Liver (tissue), 3 donors: ENCODE results near the gene FBLL1.

ENCODE experiments used
- ATF3 ChIP-seq: IDR thresholded peaks from 2 replicates; pipeline ENCODE4 v1.6.1; 2016; ENCODE audit warnings: antibody characterized with exemption
- CTCF ChIP-seq: fragments of 150-350 bp; IDR thresholded peaks from 2 replicates; pipeline ENCODE4 v1.5.1; 2017; ENCODE audit warnings: improper control_type of control experiment, low read depth, low read length; ENCODE audit not compliant: missing input control
- GABPA ChIP-seq, 2 donors: IDR thresholded peaks in 1 of 2; conservative IDR thresholded peaks in 1 of 2; 2 replicates each; pipeline ENCODE4 v1.6.1; 2016; ENCODE audit warnings: antibody characterized with exemption in 2 of 2, mild to moderate bottlenecking in 1 of 2, moderate library complexity in 1 of 2
- NR2F2 ChIP-seq: IDR thresholded peaks from 2 replicates; pipeline ENCODE4 v1.6.1; 2016; ENCODE audit warnings: antibody characterized with exemption
- RAD21 ChIP-seq, 2 donors: IDR thresholded peaks; 2 replicates each; pipeline ENCODE4 v1.6.1; 2016; ENCODE audit warnings: antibody characterized with exemption in 2 of 2, mild to moderate bottlenecking in 2 of 2
- TF ChIP-seq, protein P1 (sequence below): IDR thresholded peaks from 2 replicates; pipeline ENCODE4 v1.6.1; 2016; ENCODE audit warnings: antibody characterized with exemption
- donor health status: healthy.
- donor health status: healthy.

DNA sequence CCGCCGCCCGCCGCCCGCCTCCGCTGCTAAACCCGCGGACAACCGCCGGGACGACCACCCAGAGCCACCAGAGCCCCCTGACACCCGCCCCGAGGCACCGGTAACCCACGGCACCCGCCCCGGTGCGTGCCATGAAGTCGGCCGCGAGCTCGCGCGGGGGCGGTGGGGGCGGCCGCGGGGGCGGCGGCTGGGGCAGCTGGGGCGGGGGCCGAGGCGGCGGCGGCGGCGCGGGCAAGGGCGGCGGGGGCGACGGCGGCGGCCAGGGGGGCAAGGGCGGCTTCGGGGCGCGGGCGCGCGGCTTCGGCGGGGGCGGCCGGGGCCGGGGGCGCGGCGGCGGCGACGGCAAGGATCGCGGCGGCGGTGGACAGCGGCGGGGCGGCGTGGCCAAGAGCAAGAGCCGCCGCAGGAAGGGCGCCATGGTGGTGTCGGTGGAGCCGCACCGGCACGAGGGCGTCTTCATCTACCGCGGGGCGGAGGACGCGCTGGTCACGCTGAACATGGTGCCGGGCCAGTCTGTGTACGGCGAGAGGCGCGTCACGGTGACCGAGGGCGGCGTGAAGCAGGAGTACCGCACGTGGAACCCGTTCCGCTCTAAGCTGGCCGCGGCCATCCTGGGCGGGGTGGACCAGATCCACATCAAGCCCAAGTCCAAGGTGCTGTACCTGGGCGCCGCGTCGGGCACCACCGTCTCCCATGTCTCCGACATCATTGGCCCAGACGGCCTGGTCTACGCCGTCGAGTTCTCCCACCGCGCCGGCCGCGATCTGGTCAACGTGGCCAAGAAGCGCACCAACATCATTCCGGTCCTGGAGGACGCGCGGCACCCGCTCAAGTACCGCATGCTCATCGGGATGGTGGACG lies 499 bp downstream of the FBLL1 start:
- no peak for TF ChIP-seq ATF3
- TF ChIP-seq, protein P1, sequence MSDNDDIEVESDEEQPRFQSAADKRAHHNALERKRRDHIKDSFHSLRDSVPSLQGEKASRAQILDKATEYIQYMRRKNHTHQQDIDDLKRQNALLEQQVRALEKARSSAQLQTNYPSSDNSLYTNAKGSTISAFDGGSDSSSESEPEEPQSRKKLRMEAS: no peak
- TF ChIP-seq NR2F2: no peak
- TF ChIP-seq CTCF: no peak
- no peak for TF ChIP-seq RAD21 (IDR thresholded peaks at IDR 0.05)
- TF ChIP-seq GABPA (IDR thresholded peaks at IDR 0.05 in 1 of 2, conservative IDR thresholded peaks at IDR 0.05 in 1 of 2): no peak
